HCT116 (cell line): ENCODE data around the gene PNMA6E.

Source experiments
- CEBPB ChIP-seq: IDR thresholded peaks from 2 replicates; pipeline ENCODE4 v1.6.1; 2012; ENCODE audit warnings: low read depth
- CTCF ChIP-seq, 3 experiments: fragments of 200-600 bp in 1 of 3; sonication (generic) in 1 of 3; IDR thresholded peaks in 2 of 3; conservative IDR thresholded peaks in 1 of 3; 2 replicates each; pipeline ENCODE4 v1.5.1; 2012 to 2017; ENCODE audit warnings: low read depth in 2 of 3, low read length in 2 of 3, antibody characterized with exemption in 1 of 3, borderline replicate concordance in 1 of 3, control low read depth in 1 of 3, mild to moderate bottlenecking in 1 of 3, mixed read lengths in 1 of 3, mixed run types in 1 of 3, moderate library complexity in 1 of 3; ENCODE audit not compliant: insufficient read depth in 1 of 3
- EGR1 ChIP-seq: IDR thresholded peaks from 2 replicates; pipeline ENCODE4 v1.6.1; 2012; ENCODE audit warnings: low read depth
- EZH2 ChIP-seq: fragments of 200-600 bp; sonication (generic); IDR thresholded peaks from 2 replicates; pipeline ENCODE4 v1.6.1; 2017; ENCODE audit warnings: antibody characterized with exemption, mixed run types
- EZH2phosphoT487 ChIP-seq: fragments of 200-600 bp; IDR thresholded peaks from 2 replicates; pipeline ENCODE4 v1.6.1; 2018; ENCODE audit warnings: antibody characterized with exemption, borderline replicate concordance
- POLR2A ChIP-seq: IDR thresholded peaks from 2 replicates; pipeline ENCODE4 v1.7.0; 2011; ENCODE audit warnings: borderline replicate concordance; ENCODE audit not compliant: insufficient read depth, insufficient read length; ENCODE audit errors: extremely low read depth
- POLR2AphosphoS5 ChIP-seq: IDR thresholded peaks from 2 replicates; pipeline ENCODE4 v1.6.1; 2011; ENCODE audit warnings: mild to moderate bottlenecking, low read depth, low read length, moderate library complexity
- RAD21 ChIP-seq: IDR thresholded peaks from 2 replicates; pipeline ENCODE4 v1.6.1; 2012; ENCODE audit warnings: low read depth, mild to moderate bottlenecking
- SIN3A ChIP-seq: IDR thresholded peaks from 2 replicates; pipeline ENCODE4 v1.6.1; 2012; ENCODE audit warnings: low read depth
- SRF ChIP-seq: IDR thresholded peaks from 2 replicates; pipeline ENCODE4 v1.6.1; 2012; ENCODE audit warnings: low read depth
- TCF7L2 ChIP-seq: IDR thresholded peaks from 2 replicates; pipeline ENCODE4 v1.7.0; 2011; ENCODE audit warnings: borderline replicate concordance, inconsistent platforms; ENCODE audit not compliant: insufficient read depth, insufficient read length; ENCODE audit errors: extremely low read depth
- ZNF274 ChIP-seq: fragments of 200-500 bp; sonication (Bioruptor generic); IDR thresholded peaks from 2 replicates; pipeline ENCODE4 v1.6.1; 2014; ENCODE audit warnings: mild to moderate bottlenecking, low read depth, low read length, inconsistent platforms
- TF ChIP-seq, protein P1 (sequence below): IDR thresholded peaks from 2 replicates; pipeline ENCODE4 v1.6.1; 2011; ENCODE audit warnings: mild to moderate bottlenecking, low read length, moderate library complexity; ENCODE audit not compliant: insufficient replicate concordance; ENCODE audit errors: extremely low read depth
- TF ChIP-seq, protein P2 (sequence below): IDR thresholded peaks from 2 replicates; pipeline ENCODE4 v1.6.1; 2012; ENCODE audit warnings: low read depth

GRCh38 chrX:153386097-153386496 lies 15.1 kb downstream of the PNMA6E start:
- TF ChIP-seq SIN3A (no peak), POLR2A (no peak), CTCF (IDR thresholded peaks at IDR 0.05 in 2 of 3, conservative IDR thresholded peaks at IDR 0.05 in 1 of 3; ENCODE audit: borderline replicate concordance in 1 of 3, insufficient read depth in 1 of 3, low read depth in 2 of 3, low read length in 2 of 3) (no peak), ZNF274 (no peak), EGR1 (no peak), RAD21 (no peak), EZH2 (no peak), SRF (no peak), EZH2phosphoT487 (no peak), POLR2AphosphoS5 (no peak), TCF7L2 (no peak), CEBPB (no peak)
- TF ChIP-seq, protein P1, sequence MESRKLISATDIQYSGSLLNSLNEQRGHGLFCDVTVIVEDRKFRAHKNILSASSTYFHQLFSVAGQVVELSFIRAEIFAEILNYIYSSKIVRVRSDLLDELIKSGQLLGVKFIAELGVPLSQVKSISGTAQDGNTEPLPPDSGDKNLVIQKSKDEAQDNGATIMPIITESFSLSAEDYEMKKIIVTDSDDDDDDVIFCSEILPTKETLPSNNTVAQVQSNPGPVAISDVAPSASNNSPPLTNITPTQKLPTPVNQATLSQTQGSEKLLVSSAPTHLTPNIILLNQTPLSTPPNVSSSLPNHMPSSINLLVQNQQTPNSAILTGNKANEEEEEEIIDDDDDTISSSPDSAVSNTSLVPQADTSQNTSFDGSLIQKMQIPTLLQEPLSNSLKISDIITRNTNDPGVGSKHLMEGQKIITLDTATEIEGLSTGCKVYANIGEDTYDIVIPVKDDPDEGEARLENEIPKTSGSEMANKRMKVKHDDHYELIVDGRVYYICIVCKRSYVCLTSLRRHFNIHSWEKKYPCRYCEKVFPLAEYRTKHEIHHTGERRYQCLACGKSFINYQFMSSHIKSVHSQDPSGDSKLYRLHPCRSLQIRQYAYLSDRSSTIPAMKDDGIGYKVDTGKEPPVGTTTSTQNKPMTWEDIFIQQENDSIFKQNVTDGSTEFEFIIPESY: no peak
- TF ChIP-seq, protein P2, sequence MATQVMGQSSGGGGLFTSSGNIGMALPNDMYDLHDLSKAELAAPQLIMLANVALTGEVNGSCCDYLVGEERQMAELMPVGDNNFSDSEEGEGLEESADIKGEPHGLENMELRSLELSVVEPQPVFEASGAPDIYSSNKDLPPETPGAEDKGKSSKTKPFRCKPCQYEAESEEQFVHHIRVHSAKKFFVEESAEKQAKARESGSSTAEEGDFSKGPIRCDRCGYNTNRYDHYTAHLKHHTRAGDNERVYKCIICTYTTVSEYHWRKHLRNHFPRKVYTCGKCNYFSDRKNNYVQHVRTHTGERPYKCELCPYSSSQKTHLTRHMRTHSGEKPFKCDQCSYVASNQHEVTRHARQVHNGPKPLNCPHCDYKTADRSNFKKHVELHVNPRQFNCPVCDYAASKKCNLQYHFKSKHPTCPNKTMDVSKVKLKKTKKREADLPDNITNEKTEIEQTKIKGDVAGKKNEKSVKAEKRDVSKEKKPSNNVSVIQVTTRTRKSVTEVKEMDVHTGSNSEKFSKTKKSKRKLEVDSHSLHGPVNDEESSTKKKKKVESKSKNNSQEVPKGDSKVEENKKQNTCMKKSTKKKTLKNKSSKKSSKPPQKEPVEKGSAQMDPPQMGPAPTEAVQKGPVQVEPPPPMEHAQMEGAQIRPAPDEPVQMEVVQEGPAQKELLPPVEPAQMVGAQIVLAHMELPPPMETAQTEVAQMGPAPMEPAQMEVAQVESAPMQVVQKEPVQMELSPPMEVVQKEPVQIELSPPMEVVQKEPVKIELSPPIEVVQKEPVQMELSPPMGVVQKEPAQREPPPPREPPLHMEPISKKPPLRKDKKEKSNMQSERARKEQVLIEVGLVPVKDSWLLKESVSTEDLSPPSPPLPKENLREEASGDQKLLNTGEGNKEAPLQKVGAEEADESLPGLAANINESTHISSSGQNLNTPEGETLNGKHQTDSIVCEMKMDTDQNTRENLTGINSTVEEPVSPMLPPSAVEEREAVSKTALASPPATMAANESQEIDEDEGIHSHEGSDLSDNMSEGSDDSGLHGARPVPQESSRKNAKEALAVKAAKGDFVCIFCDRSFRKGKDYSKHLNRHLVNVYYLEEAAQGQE: no peak
